HepG2 (cell line): ENCODE results near the gene CCDC83. TPM values are rescaled to one million over a fixed set of nuclear protein-coding genes. Genes with fewer than 3 reads are reported as not detected.

Experiments used
- ATAC-seq: fragments of 200-7000 bp; cut with Tn5 transposase; 3 replicates; pipeline ENCODE4 v1.9.1; 2020; ENCODE audit warnings: mild to moderate bottlenecking, moderate library complexity
- BruUV-seq: library from RNA; stranded (reverse); fragments of 400-500 nt; replicated peaks from 2 replicates; lab custom pipeline; 2021; lab: Mats Ljungman, UMichigan
- CTCF ChIA-PET: fragments of 300-600 bp; formaldehyde crosslinking; extraction: SDS; loops from one replicate; lab custom pipeline; 2021; ENCODE audit warnings: low total read pairs, inconsistent platforms, low intra/inter-chr PET ratio; lab: Yijun Ruan, JAX
- POLR2A ChIA-PET: fragments of 350-600 bp; sonication (Branson Sonifier 250); formaldehyde crosslinking; loops from one replicate; lab custom pipeline; 2020; ENCODE audit warnings: antibody characterized with exemption, inconsistent platforms; lab: Yijun Ruan, JAX
- DNase-seq: peaks from one replicate; pipeline ENCODE4 v3.0.0-alpha.2; 2015; ENCODE audit warnings: low spot score
- FAIRE-seq: peaks from 3 replicates; lab custom pipeline; 2011; peaks lifted over from hg19 to GRCh38; lab: Jason Lieb, UNC
- H2AFZ ChIP-seq: one replicate; pipeline ENCODE4 v1.6.1; 2011; ENCODE audit warnings: low read length, inconsistent platforms
- H3K27ac ChIP-seq: fragments of 300-600 bp; 3 replicates; pipeline ENCODE4 v1.8.0; 2011; ENCODE audit warnings: mixed run types, mild to moderate bottlenecking, mixed read lengths, low read length, inconsistent platforms; ENCODE audit not compliant: insufficient read depth; ENCODE audit errors: extremely low read length
- H3K27me3 ChIP-seq, 2 experiments: fragments of 200-600 bp in 1 of 2; 2 replicates in 1 of 2; 3 replicates in 1 of 2; pipeline versions ENCODE4 v1.6.0 to v1.8.0; 2011; ENCODE audit warnings: low read length in 2 of 2, mild to moderate bottlenecking in 2 of 2, moderate library complexity in 2 of 2, inconsistent platforms in 1 of 2; ENCODE audit not compliant: insufficient read depth in 2 of 2, control insufficient read depth in 1 of 2
- H3K36me3 ChIP-seq, 2 experiments: fragments of 200-600 bp in 1 of 2; replicated peaks in 1 of 2; 2 replicates in 1 of 2; 3 replicates in 1 of 2; pipeline versions ENCODE4 v1.5.1 to v1.8.0; 2011; ENCODE audit warnings: low read length in 2 of 2, inconsistent platforms in 1 of 2; ENCODE audit not compliant: insufficient read depth in 2 of 2, control insufficient read depth in 1 of 2
- H3K4me1 ChIP-seq: 2 replicates; pipeline ENCODE4 v1.5.1; 2012; ENCODE audit warnings: low read length, inconsistent platforms; ENCODE audit not compliant: insufficient read depth
- H3K4me2 ChIP-seq: 2 replicates; pipeline ENCODE4 v1.6.0; 2011; ENCODE audit warnings: low read depth, low read length, inconsistent platforms
- H3K4me3 ChIP-seq, 3 experiments: fragments of 200-600 bp in 1 of 3; sonication (generic), shearing (Covaris generic) in 1 of 3; replicated peaks in 1 of 3; 2 replicates each; pipeline ENCODE4 v1.5.1; 2011 to 2016; ENCODE audit warnings: low read length in 3 of 3, inconsistent platforms in 2 of 3, low read depth in 2 of 3, mild to moderate bottlenecking in 2 of 3, control low read depth in 1 of 3, mixed read lengths in 1 of 3; ENCODE audit not compliant: insufficient read depth in 1 of 3
- H3K79me2 ChIP-seq: one replicate; pipeline ENCODE4 v1.6.1; 2011; ENCODE audit warnings: low read length, inconsistent platforms; ENCODE audit not compliant: insufficient read depth
- H3K9ac ChIP-seq: 2 replicates; pipeline ENCODE4 v1.6.0; 2011; ENCODE audit warnings: mild to moderate bottlenecking, low read depth, low read length, inconsistent platforms; ENCODE audit not compliant: insufficient read depth
- H3K9me3 ChIP-seq: 2 replicates; pipeline ENCODE4 v1.5.1; 2012; ENCODE audit warnings: mild to moderate bottlenecking, low read length
- H4K20me1 ChIP-seq: 2 replicates; pipeline ENCODE4 v1.6.0; 2011; ENCODE audit warnings: inconsistent platforms, mild to moderate bottlenecking, low read length, moderate library complexity; ENCODE audit not compliant: insufficient read depth
- AGO2 ChIP-seq: fragments of 200-400 bp; formaldehyde crosslinking; optimal IDR thresholded peaks from 2 replicates; pipeline ENCODE3; 2017; ENCODE audit warnings: mild to moderate bottlenecking, low read depth, low read length, moderate library complexity
- CBX1 ChIP-seq: IDR thresholded peaks from one replicate; pipeline ENCODE4 v1.6.1; 2016; ENCODE audit warnings: antibody characterized with exemption, low read depth
- EED ChIP-seq: sonication (generic); formaldehyde crosslinking; IDR thresholded peaks from 2 replicates; pipeline ENCODE4 v1.5.0; 2020; ENCODE audit warnings: mild to moderate bottlenecking, missing genetic modification reagents
- HMG20A ChIP-seq: IDR thresholded peaks from 2 replicates; pipeline ENCODE4 v1.6.1; 2016; ENCODE audit warnings: borderline replicate concordance
- HNF4A ChIP-seq: sonication (generic); formaldehyde crosslinking; IDR thresholded peaks from 2 replicates; pipeline ENCODE4 v1.4.0; 2020; ENCODE audit warnings: missing genetic modification reagents
- MAFF ChIP-seq: IDR thresholded peaks from 2 replicates; pipeline ENCODE4 v1.6.1; 2011; ENCODE audit warnings: low read depth, low read length, improper control_type of control experiment
- MATR3 ChIP-seq: sonication (generic); formaldehyde crosslinking; IDR thresholded peaks from 2 replicates; pipeline ENCODE4 v1.4.0; 2020; ENCODE audit warnings: missing genetic modification reagents
- MBNL3 ChIP-seq: fragments of 250-450 bp; sonication (Bioruptor Pico); conservative IDR thresholded peaks from 2 replicates; pipeline ENCODE4 v1.8.0; 2022; ENCODE audit warnings: mild to moderate bottlenecking, inconsistent platforms
- NPAS2 ChIP-seq: sonication (generic); formaldehyde crosslinking; IDR thresholded peaks from 2 replicates; pipeline ENCODE4 v1.8.0; 2022; ENCODE audit warnings: mild to moderate bottlenecking, missing genetic modification reagents, borderline replicate concordance
- PHB2 ChIP-seq: fragments of 450-650 bp; IDR thresholded peaks from 2 replicates; pipeline ENCODE4 v1.6.1; 2018; ENCODE audit not compliant: partially characterized antibody
- POGZ ChIP-seq: sonication (generic); formaldehyde crosslinking; IDR thresholded peaks from 2 replicates; pipeline ENCODE4 v1.4.0; 2020; ENCODE audit warnings: mild to moderate bottlenecking, missing genetic modification reagents
- POLR2A ChIP-seq, 2 experiments: IDR thresholded peaks; 2 replicates each; pipeline ENCODE4 v1.6.1; 2011; ENCODE audit warnings: low read depth in 2 of 2, low read length in 2 of 2, mild to moderate bottlenecking in 1 of 2, moderate library complexity in 1 of 2; ENCODE audit not compliant: insufficient read depth in 1 of 2
- POLR2AphosphoS2 ChIP-seq: IDR thresholded peaks from 2 replicates; pipeline ENCODE4 v1.6.1; 2011; ENCODE audit warnings: low read depth, low read length, improper control_type of control experiment
- RFX3 ChIP-seq: IDR thresholded peaks from 2 replicates; pipeline ENCODE4 v1.6.1; 2016; ENCODE audit warnings: missing biosample characterization, missing genetic modification reagents
- SCMH1 ChIP-seq: sonication (generic); formaldehyde crosslinking; IDR thresholded peaks from 2 replicates; pipeline ENCODE4 v1.9.0; 2021; ENCODE audit warnings: missing genetic modification reagents, mild to moderate bottlenecking, borderline replicate concordance
- SRF ChIP-seq: IDR thresholded peaks from 2 replicates; pipeline ENCODE4 v1.6.1; 2011; ENCODE audit warnings: mild to moderate bottlenecking, low read depth, low read length, moderate library complexity
- STAT5B ChIP-seq: sonication (generic); formaldehyde crosslinking; IDR thresholded peaks from 2 replicates; pipeline ENCODE4 v1.4.0; 2020; ENCODE audit warnings: missing genetic modification reagents
- TMF1 ChIP-seq: sonication (generic); formaldehyde crosslinking; IDR thresholded peaks from 2 replicates; pipeline ENCODE4 v1.8.1; 2022; ENCODE audit warnings: low read depth, missing genetic modification reagents
- ZNF253 ChIP-seq: sonication (generic); formaldehyde crosslinking; IDR thresholded peaks from 2 replicates; pipeline ENCODE4 v1.8.0; 2022; ENCODE audit warnings: mild to moderate bottlenecking, missing genetic modification reagents, borderline replicate concordance
- ZNF446 ChIP-seq: sonication (generic); formaldehyde crosslinking; IDR thresholded peaks from 2 replicates; pipeline ENCODE4 v1.5.0; 2020; ENCODE audit warnings: mild to moderate bottlenecking, missing genetic modification reagents
- ZNF501 ChIP-seq: sonication (generic); formaldehyde crosslinking; IDR thresholded peaks from 2 replicates; pipeline ENCODE4 v1.5.1; 2020; ENCODE audit warnings: mild to moderate bottlenecking, moderate library complexity, missing genetic modification reagents
- ZNF607 ChIP-seq: sonication (generic); formaldehyde crosslinking; IDR thresholded peaks from 2 replicates; pipeline ENCODE4 v1.5.1; 2020; ENCODE audit warnings: missing genetic modification reagents, mild to moderate bottlenecking, borderline replicate concordance
- ZNF768 ChIP-seq: sonication (generic); formaldehyde crosslinking; IDR thresholded peaks from 2 replicates; pipeline ENCODE4 v1.4.0; 2020; ENCODE audit warnings: missing genetic modification reagents
- in situ Hi-C: cut with HindIII; loops from 2 replicates; pipeline ENCODE4 v1.10.0; 2017; ENCODE audit warnings: low pct_unique_long_range_greater_than_20kb; ENCODE audit not compliant: extremely low pct_ligation_motif_present
- intact Hi-C: fragments of 100-400 bp; cut with micrococcal nuclease; formaldehyde crosslinking; loops from one replicate; pipeline ENCODE4 v1.10.0; 2022; ENCODE audit not compliant: unreplicated experiment
- polyA plus RNA-seq, 8 experiments: library from polyadenylated mRNA; depleted of rRNA in 3 of 8; stranded (reverse) in 7 of 8; unstranded in 1 of 8; fragments of >200 nt; fragmentation: Illumina TruSeq in 4 of 8; extraction: Trizol in 4 of 8; gene quantifications; 2 replicates each; pipeline versions ENCODE4 v1.2.1 to v1.2.3, GENCODE V29; 2011 to 2016; ENCODE audit warnings: low read depth in 4 of 8, missing spikeins in 1 of 8, mixed read lengths in 1 of 8; ENCODE audit not compliant: insufficient read depth in 1 of 8
- total RNA-seq, 5 experiments: library from RNA; depleted of rRNA; stranded (reverse); fragments of >200 nt; fragmentation: Illumina TruSeq; extraction: Trizol; gene quantifications; 2 replicates each; pipeline ENCODE4 v1.2.3, GENCODE V29; 2016; ENCODE audit warnings: low read depth in 1 of 5
- TF ChIP-seq, protein P1 (sequence below): sonication (generic); formaldehyde crosslinking; IDR thresholded peaks from 2 replicates; pipeline ENCODE4 v1.5.0; 2020; ENCODE audit warnings: mild to moderate bottlenecking, missing genetic modification reagents, moderate library complexity
- TF ChIP-seq, protein P2 (sequence below): sonication (generic); formaldehyde crosslinking; IDR thresholded peaks from 2 replicates; pipeline ENCODE4 v1.9.0; 2021; ENCODE audit warnings: missing genetic modification reagents, mild to moderate bottlenecking, borderline replicate concordance
- TF ChIP-seq, protein P3 (sequence below): sonication (generic); formaldehyde crosslinking; IDR thresholded peaks from 2 replicates; pipeline ENCODE4 v1.4.0; 2020; ENCODE audit warnings: mild to moderate bottlenecking, missing genetic modification reagents

CCDC83 gene
- total and polyA plus RNA-seq, 2 of the 13 experiments (the other 11 are each of a cell fraction or from before 2014, with no cell fraction given), result not detected

DNA sequence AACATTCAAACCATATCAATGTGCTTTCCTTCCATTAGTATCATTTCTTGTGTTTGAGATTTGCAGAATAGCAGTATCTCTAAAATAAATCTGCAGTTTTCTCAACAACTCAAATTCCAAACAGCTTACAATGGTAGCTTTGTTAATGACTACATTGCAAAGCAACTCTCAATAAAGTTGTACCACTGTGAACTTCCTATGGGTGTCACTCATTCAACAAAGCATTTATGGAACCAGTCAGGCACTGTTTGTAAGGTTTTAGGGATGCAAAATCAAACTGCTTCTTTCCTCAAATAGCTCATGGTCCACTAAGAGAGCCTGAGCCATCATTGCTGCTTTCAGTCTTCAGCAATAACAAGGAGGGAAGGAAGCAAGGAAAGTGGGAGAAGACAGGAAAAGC lies 91.0 kb downstream of the CCDC83 start:
- no TSS peak for BruUV-seq
- in situ Hi-C loops (loop anchor here (10.0 to 25.0 kb wide), 2 partner anchors 266 to 349 kb away; no protein-coding TSS in a partner anchor), intact Hi-C loops (no loop called here)
- Histone ChIP-seq H3K4me1 (peaks cover 66% of the 10 kb centered on the region), H3K9me3 (no peaks in the 10 kb centered on the region), H3K4me2 (no peak overlapping the region), H3K36me3 (no peaks in the 10 kb centered on the region), H3K4me3 (no peak overlapping the region), H3K9ac (no peak overlapping the region), H3K27ac (no peak overlapping the region), H2AFZ (no peak overlapping the region), H4K20me1 (no peaks in the 10 kb centered on the region), H3K79me2 (no peaks in the 10 kb centered on the region), H3K27me3 (no peaks in the 10 kb centered on the region)
- CTCF ChIA-PET, result no interaction called here
- FAIRE-seq (no peak), DNase-seq (peak; percentile 49), ATAC-seq (peak; percentile 31)
- POLR2A ChIA-PET, result no interaction called here
- TF ChIP-seq STAT5B (CRISPR knock-in tag) (no peak), TMF1 (CRISPR knock-in tag) (no peak), ZNF768 (no peak), POLR2A (IDR thresholded peaks at IDR 0.05; ENCODE audit: insufficient read depth in 1 of 2, low read depth in 2 of 2, low read length in 2 of 2) (no peak), MAFF (no peak), MATR3 (CRISPR knock-in tag) (no peak), NPAS2 (CRISPR knock-in tag) (no peak), SCMH1 (no peak), EED (no peak), ZNF446 (no peak), HNF4A (peak; percentile 24; the same call in 1 of the 2 replicates), SRF (no peak), ZNF501 (no peak), RFX3 (CRISPR knock-in tag) (no peak), POLR2AphosphoS2 (no peak), AGO2 (no peak), MBNL3 (CRISPR knock-in tag) (no peak), CBX1 (no peak), POGZ (CRISPR knock-in tag) (0 out of 2 replicates have a peak, but pooled peaks have one; percentile 32), HMG20A (CRISPR knock-in tag) (0 out of 2 replicates have a peak, but pooled peaks have one; percentile 22), PHB2 (no peak), ZNF607 (CRISPR knock-in tag) (no peak), ZNF253 (CRISPR knock-in tag) (no peak)
- TF ChIP-seq, protein P1, sequence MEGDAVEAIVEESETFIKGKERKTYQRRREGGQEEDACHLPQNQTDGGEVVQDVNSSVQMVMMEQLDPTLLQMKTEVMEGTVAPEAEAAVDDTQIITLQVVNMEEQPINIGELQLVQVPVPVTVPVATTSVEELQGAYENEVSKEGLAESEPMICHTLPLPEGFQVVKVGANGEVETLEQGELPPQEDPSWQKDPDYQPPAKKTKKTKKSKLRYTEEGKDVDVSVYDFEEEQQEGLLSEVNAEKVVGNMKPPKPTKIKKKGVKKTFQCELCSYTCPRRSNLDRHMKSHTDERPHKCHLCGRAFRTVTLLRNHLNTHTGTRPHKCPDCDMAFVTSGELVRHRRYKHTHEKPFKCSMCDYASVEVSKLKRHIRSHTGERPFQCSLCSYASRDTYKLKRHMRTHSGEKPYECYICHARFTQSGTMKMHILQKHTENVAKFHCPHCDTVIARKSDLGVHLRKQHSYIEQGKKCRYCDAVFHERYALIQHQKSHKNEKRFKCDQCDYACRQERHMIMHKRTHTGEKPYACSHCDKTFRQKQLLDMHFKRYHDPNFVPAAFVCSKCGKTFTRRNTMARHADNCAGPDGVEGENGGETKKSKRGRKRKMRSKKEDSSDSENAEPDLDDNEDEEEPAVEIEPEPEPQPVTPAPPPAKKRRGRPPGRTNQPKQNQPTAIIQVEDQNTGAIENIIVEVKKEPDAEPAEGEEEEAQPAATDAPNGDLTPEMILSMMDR (CRISPR knock-in tag), result peak; percentile 38
- TF ChIP-seq, protein P2, sequence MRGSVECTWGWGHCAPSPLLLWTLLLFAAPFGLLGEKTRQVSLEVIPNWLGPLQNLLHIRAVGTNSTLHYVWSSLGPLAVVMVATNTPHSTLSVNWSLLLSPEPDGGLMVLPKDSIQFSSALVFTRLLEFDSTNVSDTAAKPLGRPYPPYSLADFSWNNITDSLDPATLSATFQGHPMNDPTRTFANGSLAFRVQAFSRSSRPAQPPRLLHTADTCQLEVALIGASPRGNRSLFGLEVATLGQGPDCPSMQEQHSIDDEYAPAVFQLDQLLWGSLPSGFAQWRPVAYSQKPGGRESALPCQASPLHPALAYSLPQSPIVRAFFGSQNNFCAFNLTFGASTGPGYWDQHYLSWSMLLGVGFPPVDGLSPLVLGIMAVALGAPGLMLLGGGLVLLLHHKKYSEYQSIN (CRISPR knock-in tag), result no peak
- TF ChIP-seq, protein P3, sequence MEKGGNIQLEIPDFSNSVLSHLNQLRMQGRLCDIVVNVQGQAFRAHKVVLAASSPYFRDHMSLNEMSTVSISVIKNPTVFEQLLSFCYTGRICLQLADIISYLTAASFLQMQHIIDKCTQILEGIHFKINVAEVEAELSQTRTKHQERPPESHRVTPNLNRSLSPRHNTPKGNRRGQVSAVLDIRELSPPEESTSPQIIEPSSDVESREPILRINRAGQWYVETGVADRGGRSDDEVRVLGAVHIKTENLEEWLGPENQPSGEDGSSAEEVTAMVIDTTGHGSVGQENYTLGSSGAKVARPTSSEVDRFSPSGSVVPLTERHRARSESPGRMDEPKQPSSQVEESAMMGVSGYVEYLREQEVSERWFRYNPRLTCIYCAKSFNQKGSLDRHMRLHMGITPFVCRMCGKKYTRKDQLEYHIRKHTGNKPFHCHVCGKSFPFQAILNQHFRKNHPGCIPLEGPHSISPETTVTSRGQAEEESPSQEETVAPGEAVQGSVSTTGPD (CRISPR knock-in tag), result no peak
